C4-2B (cell line): ENCODE results near the gene SH3PXD2B.

Source experiments
- CTCF ChIP-seq: fragments of 450-650 bp; conservative IDR thresholded peaks from 2 replicates; pipeline ENCODE4 v1.5.1; 2017; ENCODE audit warnings: mild to moderate bottlenecking
- ZFX ChIP-seq: fragments of 450-650 bp; IDR thresholded peaks from 2 replicates; pipeline ENCODE4 v1.6.1; 2017

GRCh38 chr5:172311026-172311425 is 143.3 kb downstream of the SH3PXD2B start:
- no peak for TF ChIP-seq CTCF
- TF ChIP-seq ZFX, result no peak
